CD14-positive monocyte (primary cell): Measurements from ENCODE around the gene POU2F1. TPM values are rescaled to one million over a fixed set of nuclear protein-coding genes. Genes with fewer than 3 reads are reported as not detected.

ENCODE experiments used
- DNase-seq, 3 donors: peaks; one replicate each; pipeline ENCODE4 v3.0.0-alpha.2; 2011 to 2022
- H2AFZ ChIP-seq: 2 replicates; pipeline ENCODE4 v1.6.0; 2012; ENCODE audit warnings: mild to moderate bottlenecking, low read depth, low read length, inconsistent platforms; ENCODE audit not compliant: insufficient read depth, poor library complexity, severe bottlenecking
- H3K27ac ChIP-seq, 2 donors: 1 replicate in 1 of 2; 2 replicates in 1 of 2; pipeline ENCODE4 v1.5.1; 2012 to 2013; ENCODE audit warnings: low read length in 2 of 2, control low read depth in 1 of 2, inconsistent platforms in 1 of 2, low read depth in 1 of 2, mild to moderate bottlenecking in 1 of 2
- H3K27me3 ChIP-seq, 2 donors: one replicate each; pipeline versions ENCODE4 v1.6.0 to v1.6.1; 2011 to 2013; ENCODE audit warnings: low read length in 2 of 2; ENCODE audit not compliant: control insufficient read depth in 2 of 2, insufficient read depth in 2 of 2
- H3K36me3 ChIP-seq, 2 donors: replicated peaks in 1 of 2; 1 replicate in 1 of 2; 2 replicates in 1 of 2; pipeline versions ENCODE4 v1.5.1 to v1.6.1; 2012 to 2013; ENCODE audit warnings: low read length in 2 of 2, control low read depth in 1 of 2, inconsistent platforms in 1 of 2, mild to moderate bottlenecking in 1 of 2; ENCODE audit not compliant: insufficient read depth in 2 of 2, control insufficient read depth in 1 of 2
- H3K4me1 ChIP-seq, 2 donors: 1 replicate in 1 of 2; 2 replicates in 1 of 2; pipeline versions ENCODE4 v1.5.1 to v1.6.1; 2012 to 2013; ENCODE audit warnings: low read length in 2 of 2, control low read depth in 1 of 2, inconsistent platforms in 1 of 2, mild to moderate bottlenecking in 1 of 2, moderate library complexity in 1 of 2; ENCODE audit not compliant: insufficient read depth in 2 of 2, control insufficient read depth in 1 of 2
- H3K4me2 ChIP-seq: replicated peaks from 2 replicates; pipeline ENCODE3; 2012; ENCODE audit warnings: low read length, moderate library complexity, mild to moderate bottlenecking; ENCODE audit not compliant: poor library complexity, severe bottlenecking; ENCODE audit errors: extremely low read depth
- H3K4me3 ChIP-seq, 3 experiments: fragments of 200-600 bp in 1 of 3; sonication (generic) in 1 of 3; replicated peaks in 1 of 3; 1 replicate in 2 of 3; 2 replicates in 1 of 3; pipeline ENCODE4 v1.5.1; 2011 to 2013; ENCODE audit warnings: low read length in 3 of 3, mild to moderate bottlenecking in 3 of 3, control low read depth in 2 of 3, low read depth in 2 of 3, inconsistent platforms in 1 of 3, moderate library complexity in 1 of 3
- H3K79me2 ChIP-seq: 2 replicates; pipeline ENCODE4 v1.6.0; 2012; ENCODE audit warnings: mild to moderate bottlenecking, control low read depth, inconsistent platforms, low read length, moderate library complexity; ENCODE audit not compliant: insufficient read depth
- H3K9ac ChIP-seq: 2 replicates; pipeline ENCODE4 v1.6.0; 2017; ENCODE audit warnings: low read length, mild to moderate bottlenecking; ENCODE audit not compliant: insufficient read depth, poor library complexity, severe bottlenecking
- H3K9me3 ChIP-seq, 2 donors: replicated peaks in 1 of 2; 1 replicate in 1 of 2; 2 replicates in 1 of 2; pipeline versions ENCODE4 v1.5.1 to v1.6.1; 2012 to 2013; ENCODE audit warnings: low read length in 2 of 2, control low read depth in 1 of 2; ENCODE audit not compliant: control insufficient read depth in 1 of 2, insufficient read depth in 1 of 2
- H4K20me1 ChIP-seq: 2 replicates; pipeline ENCODE4 v1.6.0; 2012; ENCODE audit warnings: mild to moderate bottlenecking, low read length, control low read depth, moderate library complexity; ENCODE audit not compliant: insufficient read depth
- H3K27ac Mint-ChIP-seq, 7 donors: one replicate each; pipeline ENCODE4 v1.8.0; 2020; ENCODE audit warnings: mild to moderate bottlenecking in 7 of 7, mixed read lengths in 7 of 7, moderate library complexity in 6 of 7, inconsistent platforms in 2 of 7
- H3K27me3 Mint-ChIP-seq, 3 donors: one replicate each; pipeline ENCODE4 v1.8.0; 2021 to 2022; ENCODE audit warnings: low read depth in 3 of 3, mild to moderate bottlenecking in 3 of 3, mixed read lengths in 3 of 3, moderate library complexity in 3 of 3, inconsistent platforms in 1 of 3
- H3K36me3 Mint-ChIP-seq, 2 donors: one replicate each; pipeline ENCODE4 v1.8.0; 2020; ENCODE audit warnings: mixed read lengths in 2 of 2, inconsistent platforms in 1 of 2, mild to moderate bottlenecking in 1 of 2
- H3K4me1 Mint-ChIP-seq: one replicate; pipeline ENCODE4 v1.8.0; 2020; ENCODE audit warnings: mild to moderate bottlenecking, mixed read lengths
- H3K4me3 Mint-ChIP-seq, 2 donors: one replicate each; pipeline ENCODE4 v1.8.0; 2020; ENCODE audit warnings: mild to moderate bottlenecking in 2 of 2, mixed read lengths in 2 of 2, moderate library complexity in 1 of 2
- H3K9me3 Mint-ChIP-seq, 7 donors: one replicate each; pipeline ENCODE4 v1.8.0; 2020 to 2022; ENCODE audit warnings: mixed read lengths in 7 of 7, mild to moderate bottlenecking in 6 of 7, moderate library complexity in 6 of 7, inconsistent platforms in 2 of 7
- CTCF ChIP-seq: fragments of 200-600 bp; IDR thresholded peaks from one replicate; pipeline ENCODE4 v1.8.0; 2022; ENCODE audit warnings: antibody characterized with exemption, mild to moderate bottlenecking
- WGBS: methylation state at CpG from one replicate; pipeline ENCODE4 v1.1.5; 2013; ENCODE audit warnings: missing lambda C conversion rate; ENCODE audit not compliant: insufficient coverage; 5-methylcytosine and 5-hydroxymethylcytosine counted together
- intact Hi-C, 2 donors: fragments of 100-400 bp; cut with micrococcal nuclease; formaldehyde crosslinking; loops; one replicate each; pipeline versions ENCODE4 v1.15.0 to v1.15.1; 2023
- polyA plus RNA-seq, 3 donors: library from polyadenylated mRNA; depleted of rRNA in 1 of 3; unstranded in 2 of 3; stranded (reverse) in 1 of 3; fragments of 300-500 nt in 2 of 3; fragments of >200 nt in 1 of 3; fragmentation: Illumina TruSeq in 2 of 3; gene quantifications; 1 replicate in 2 of 3; 2 replicates in 1 of 3; pipeline ENCODE4 v1.2.3, GENCODE V29; 2012 to 2021

Gene POU2F1
- polyA plus RNA-seq, 3 donors, result 2.3 to 4.2 (median 3.9) TPM

DNA sequence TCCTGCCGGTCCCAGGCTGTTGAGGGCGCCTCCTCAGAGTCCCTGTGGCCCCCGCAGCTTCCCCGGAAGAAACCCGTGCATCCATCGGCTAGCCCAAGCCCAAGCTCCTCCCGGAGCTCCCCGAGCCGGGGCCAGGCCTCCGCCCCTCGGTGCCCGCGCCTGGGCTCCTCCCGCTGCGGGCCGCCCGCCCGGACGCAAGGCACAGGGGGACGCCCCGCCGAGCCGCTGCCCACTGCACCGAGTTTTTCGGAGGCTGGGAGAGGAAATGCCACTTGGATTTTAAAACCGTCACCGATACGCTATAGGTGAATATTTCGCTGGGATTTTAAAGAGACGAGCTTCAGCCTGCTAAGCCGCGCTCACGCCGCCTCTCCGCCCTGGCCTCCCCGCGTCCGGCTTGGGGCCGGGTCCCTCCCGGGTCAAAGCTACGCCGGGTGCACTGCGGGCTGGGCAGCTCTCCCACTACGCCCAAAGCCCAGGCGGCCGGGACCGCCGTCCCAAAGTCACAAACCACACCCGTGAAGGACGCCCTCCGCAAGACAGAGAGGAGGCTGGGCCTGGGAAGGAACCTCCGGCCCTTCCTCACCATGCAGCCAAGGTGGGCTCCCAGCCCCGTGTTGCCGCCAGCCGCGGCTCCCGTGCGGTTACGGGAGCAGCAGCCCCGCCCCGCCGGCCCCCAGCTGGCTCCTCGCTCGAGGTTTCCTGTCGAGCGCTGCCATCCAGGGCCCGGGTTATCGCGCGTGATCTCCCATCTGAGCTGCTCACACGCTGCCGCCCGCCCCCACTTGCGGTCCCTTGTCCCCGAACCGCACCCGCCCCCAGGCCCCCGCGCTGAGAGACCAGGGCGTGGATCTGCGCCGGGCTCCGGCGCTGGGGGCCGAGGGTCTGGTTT, 234.5 kb downstream of the POU2F1 start:
- Histone ChIP-seq H3K27me3 (peaks cover 0 to 13% of the 10 kb centered on the region in 2 donors), H3K36me3 (no peaks in the 10 kb centered on the region), H3K27ac (peak overlapping the region in 1 of 2 donors; percentile 45), H3K9ac (peak overlapping the region; percentile 76), H3K9me3 (no peaks in the 10 kb centered on the region), H4K20me1 (no peaks in the 10 kb centered on the region), H2AFZ (peak overlapping the region; percentile 100), H3K79me2 (no peaks in the 10 kb centered on the region), H3K4me3 (peak overlapping the region; percentile 51 to 92 (median 71)), H3K4me2 (peak overlapping the region; percentile 100), H3K4me1 (peaks cover 5 to 6% of the 10 kb centered on the region in 2 donors)
- peaks cover 15 to 32% (median 19%) of the 10 kb centered on the region in 3 donors for H3K27me3 Mint-ChIP-seq
- TF ChIP-seq CTCF, result no peak
- no peaks in the 10 kb centered on the region for H3K9me3 Mint-ChIP-seq
- H3K4me3 Mint-ChIP-seq, result peak overlapping the region; percentile 85 to 92
- intact Hi-C loops, result loop anchor here in 1 of 2 donors (10.0 kb wide), 1 partner anchor 80 kb away; no protein-coding TSS in a partner anchor
- no peak overlapping the region for H3K27ac Mint-ChIP-seq
- WGBS, result under 1% methylated on average over 77 of the region's 85 CpGs
- H3K4me1 Mint-ChIP-seq, result peaks cover 11% of the 10 kb centered on the region
- H3K36me3 Mint-ChIP-seq, result no peaks in the 10 kb centered on the region
- DNase-seq, result peak in 2 of 3 donors; percentile 31 to 41

- H3K4me1 Mint-ChIP-seq, result peaks cover 11% of the 10 kb centered on the region
- TF ChIP-seq CTCF, result no peak
- Histone ChIP-seq H3K36me3 (no peaks in the 10 kb centered on the region), H3K9me3 (no peaks in the 10 kb centered on the region), H3K79me2 (no peaks in the 10 kb centered on the region), H3K27ac (peak overlapping the region in 1 of 2 donors; percentile 45), H2AFZ (peak overlapping the region; percentile 100), H3K4me1 (peaks cover 5 to 6% of the 10 kb centered on the region in 2 donors), H3K27me3 (peaks cover 0 to 13% of the 10 kb centered on the region in 2 donors), H3K9ac (peak overlapping the region; percentile 76), H3K4me2 (peak overlapping the region; percentile 100), H3K4me3 (peak overlapping the region; percentile 51 to 92 (median 71)), H4K20me1 (no peaks in the 10 kb centered on the region)
- peak overlapping the region in 2 of 7 donors; percentile 36 to 54 for H3K27ac Mint-ChIP-seq
- H3K36me3 Mint-ChIP-seq, result no peaks in the 10 kb centered on the region
- intact Hi-C loops, result loop anchor here in 1 of 2 donors (10.0 kb wide), 1 partner anchor 79 kb away; no protein-coding TSS in a partner anchor
- whole genome bisulfite sequencing, result 0% methylated on average over 11 of the region's 23 CpGs
- peak in 1 of 3 donors; percentile 41 for DNase-seq
- no peaks in the 10 kb centered on the region for H3K9me3 Mint-ChIP-seq
- peak overlapping the region; percentile 85 to 92 for H3K4me3 Mint-ChIP-seq
- peaks cover 12 to 34% (median 19%) of the 10 kb centered on the region in 3 donors for H3K27me3 Mint-ChIP-seq
Measured at GRCh38 chr1:167455786-167456446, 235.2 kb downstream of the POU2F1 start.
